SJCRH30 (cell line): ENCODE data around the gene EFHD2. TPM values are rescaled to one million over a fixed set of nuclear protein-coding genes. Genes with fewer than 3 reads are reported as not detected.

Experiments used
- DNase-seq, 2 experiments: peaks; one replicate each; pipeline ENCODE4 v3.0.0-alpha.2; 2015 to 2020
- H3K27ac ChIP-seq: fragments of 250-450 bp; sonication (Bioruptor Pico); 2 replicates; pipeline ENCODE4 v1.5.1; 2020; ENCODE audit warnings: mild to moderate bottlenecking, moderate library complexity
- H3K27me3 ChIP-seq: fragments of 250-450 bp; sonication (Bioruptor Pico); 2 replicates; pipeline ENCODE4 v1.5.1; 2020; ENCODE audit warnings: mild to moderate bottlenecking, moderate library complexity
- H3K36me3 ChIP-seq: fragments of 250-450 bp; sonication (Bioruptor Pico); 2 replicates; pipeline ENCODE4 v1.5.1; 2020; ENCODE audit warnings: mild to moderate bottlenecking, moderate library complexity
- H3K4me1 ChIP-seq: fragments of 250-450 bp; sonication (Bioruptor Pico); 2 replicates; pipeline ENCODE4 v1.5.1; 2020; ENCODE audit warnings: mild to moderate bottlenecking, moderate library complexity
- H3K4me3 ChIP-seq: fragments of 250-450 bp; sonication (Bioruptor Pico); 2 replicates; pipeline ENCODE4 v1.5.1; 2020; ENCODE audit warnings: mild to moderate bottlenecking, moderate library complexity
- H3K9me3 ChIP-seq: fragments of 250-450 bp; sonication (Bioruptor Pico); replicated peaks from 2 replicates; pipeline ENCODE4 v1.5.1; 2020; ENCODE audit warnings: mild to moderate bottlenecking, moderate library complexity
- total RNA-seq: library from RNA; depleted of rRNA; stranded (reverse); fragments of >200 nt; shearing (Covaris generic); gene quantifications from 2 replicates; pipeline ENCODE4 v1.2.3, GENCODE V29; 2014

Gene EFHD2
- total RNA-seq, 1 experiment from 2014 or later, result 203 TPM

GRCh38 chr1:15443281-15443680 lies 33.6 kb downstream of the EFHD2 start:
- Histone ChIP-seq H3K27me3 (no peaks in the 10 kb centered on the region), H3K4me3 (no peak overlapping the region), H3K27ac (no peak overlapping the region), H3K9me3 (no peaks in the 10 kb centered on the region), H3K4me1 (peaks cover 12% of the 10 kb centered on the region), H3K36me3 (no peaks in the 10 kb centered on the region)
- DNase-seq, result peak; percentile 64 to 78

GRCh38 chr1:15444468-15445389 lies 35.0 kb downstream of the EFHD2 start:
- Histone ChIP-seq H3K36me3 (no peaks in the 10 kb centered on the region), H3K4me3 (no peak overlapping the region), H3K27ac (no peak overlapping the region), H3K4me1 (peaks cover 12% of the 10 kb centered on the region), H3K9me3 (no peaks in the 10 kb centered on the region), H3K27me3 (no peaks in the 10 kb centered on the region)
- peak; percentile 61 to 72 for DNase-seq

- no peak for DNase-seq
- Histone ChIP-seq H3K27ac (no peak overlapping the region), H3K4me3 (no peak overlapping the region), H3K36me3 (no peaks in the 10 kb centered on the region), H3K4me1 (peaks cover 12% of the 10 kb centered on the region), H3K9me3 (no peaks in the 10 kb centered on the region), H3K27me3 (no peaks in the 10 kb centered on the region)
Measured at GRCh38 chr1:15445390-15446122, 35.9 kb downstream of the EFHD2 start.

GRCh38 chr1:15446212-15446611 lies 36.5 kb downstream of the EFHD2 start:
- Histone ChIP-seq H3K4me1 (peaks cover 12% of the 10 kb centered on the region), H3K27me3 (no peaks in the 10 kb centered on the region), H3K27ac (no peak overlapping the region), H3K36me3 (no peaks in the 10 kb centered on the region), H3K9me3 (no peaks in the 10 kb centered on the region), H3K4me3 (no peak overlapping the region)
- no peak for DNase-seq

- H3K4me3 ChIP-seq, result no peak overlapping the region
- no peak overlapping the region for H3K27ac ChIP-seq
- H3K27me3 ChIP-seq, result no peaks in the 10 kb centered on the region
- H3K9me3 ChIP-seq, result no peaks in the 10 kb centered on the region
- peaks cover 11% of the 10 kb centered on the region for H3K4me1 ChIP-seq
- no peaks in the 10 kb centered on the region for H3K36me3 ChIP-seq
- DNase-seq, result no peak
Measured at GRCh38 chr1:15448877-15449462, 39.3 kb downstream of the EFHD2 start.

- DNase-seq, result peak in 1 of 2 experiments; percentile 28
- no peak overlapping the region for H3K27ac ChIP-seq
- no peaks in the 10 kb centered on the region for H3K27me3 ChIP-seq
- no peak overlapping the region for H3K4me3 ChIP-seq
- H3K36me3 ChIP-seq, result no peaks in the 10 kb centered on the region
- H3K9me3 ChIP-seq, result no peaks in the 10 kb centered on the region
- peaks cover 13% of the 10 kb centered on the region for H3K4me1 ChIP-seq
Measured at GRCh38 chr1:15449567-15449966, 39.9 kb downstream of the EFHD2 start.

- no peak overlapping the region for H3K27ac ChIP-seq
Measured at GRCh38 chr1:15451014-15451722, 41.5 kb downstream of the EFHD2 start.

GRCh38 chr1:15452216-15452615 lies 42.5 kb downstream of the EFHD2 start:
- H3K4me3 ChIP-seq, result no peak overlapping the region
- peaks cover 14% of the 10 kb centered on the region for H3K4me1 ChIP-seq
- H3K27me3 ChIP-seq, result no peaks in the 10 kb centered on the region
- no peak for DNase-seq
- H3K36me3 ChIP-seq, result no peaks in the 10 kb centered on the region
- no peak overlapping the region for H3K27ac ChIP-seq
- H3K9me3 ChIP-seq, result no peaks in the 10 kb centered on the region

More at GRCh38 chr1:15451014-15451722, 41.5 kb downstream of the EFHD2 start:
- no peaks in the 10 kb centered on the region for H3K27me3 ChIP-seq
- no peaks in the 10 kb centered on the region for H3K36me3 ChIP-seq
- peaks cover 14% of the 10 kb centered on the region for H3K4me1 ChIP-seq
- H3K9me3 ChIP-seq, result no peaks in the 10 kb centered on the region
- H3K4me3 ChIP-seq, result no peak overlapping the region
- no peak for DNase-seq

- no peak for DNase-seq
- no peaks in the 10 kb centered on the region for H3K27me3 ChIP-seq
- no peak overlapping the region for H3K4me3 ChIP-seq
- H3K4me1 ChIP-seq, result peaks cover 17% of the 10 kb centered on the region
- H3K9me3 ChIP-seq, result no peaks in the 10 kb centered on the region
- no peak overlapping the region for H3K27ac ChIP-seq
- H3K36me3 ChIP-seq, result no peaks in the 10 kb centered on the region
Measured at GRCh38 chr1:15452866-15453571, 43.3 kb downstream of the EFHD2 start.

GRCh38 chr1:15453734-15454133 lies 44.0 kb downstream of the EFHD2 start:
- Histone ChIP-seq H3K9me3 (no peaks in the 10 kb centered on the region), H3K4me3 (no peak overlapping the region), H3K27me3 (no peaks in the 10 kb centered on the region), H3K27ac (peak overlapping the region; percentile 7; the same call in 1 of the 2 replicates), H3K4me1 (peaks cover 17% of the 10 kb centered on the region), H3K36me3 (no peaks in the 10 kb centered on the region)
- no peak for DNase-seq

GRCh38 chr1:15454256-15454655 lies 44.6 kb downstream of the EFHD2 start:
- no peaks in the 10 kb centered on the region for H3K36me3 ChIP-seq
- DNase-seq, result no peak
- peaks cover 18% of the 10 kb centered on the region for H3K4me1 ChIP-seq
- no peaks in the 10 kb centered on the region for H3K27me3 ChIP-seq
- H3K9me3 ChIP-seq, result no peaks in the 10 kb centered on the region
- H3K4me3 ChIP-seq, result no peak overlapping the region
- peak overlapping the region; percentile 7; the same call in 1 of the 2 replicates for H3K27ac ChIP-seq

- no peak for DNase-seq
- no peaks in the 10 kb centered on the region for H3K9me3 ChIP-seq
- H3K4me3 ChIP-seq, result no peak overlapping the region
- peaks cover 29% of the 10 kb centered on the region for H3K4me1 ChIP-seq
- H3K27ac ChIP-seq, result no peak overlapping the region
- H3K27me3 ChIP-seq, result no peaks in the 10 kb centered on the region
- H3K36me3 ChIP-seq, result no peaks in the 10 kb centered on the region
Measured at GRCh38 chr1:15455522-15455921, 45.8 kb downstream of the EFHD2 start.

- Histone ChIP-seq H3K4me1 (peaks cover 38% of the 10 kb centered on the region), H3K27ac (no peak within 1 kb of the TSS), H3K36me3 (no peaks in the 10 kb centered on the region), H3K4me3 (no peak within 1 kb of the TSS), H3K27me3 (no peaks in the 10 kb centered on the region), H3K9me3 (no peaks in the 10 kb centered on the region)
- no peak for DNase-seq
Measured at GRCh38 chr1:15456313-15456954, 46.7 kb downstream of the EFHD2 start, which contains the start of gene CELA2A. Gene CELA2A, plus strand, starts transcription at chr1:15456732. Its CDS starts 22 bp downstream, at chr1:15456754.
